ENCODE data around the gene HNRNPA3.
"Not testable (repeated sequence)": the region's sequence is repeated elsewhere in the genome, so short reads cannot be mapped to it uniquely, and the experiment has no call there.

HNRNPA3 gene

DNA sequence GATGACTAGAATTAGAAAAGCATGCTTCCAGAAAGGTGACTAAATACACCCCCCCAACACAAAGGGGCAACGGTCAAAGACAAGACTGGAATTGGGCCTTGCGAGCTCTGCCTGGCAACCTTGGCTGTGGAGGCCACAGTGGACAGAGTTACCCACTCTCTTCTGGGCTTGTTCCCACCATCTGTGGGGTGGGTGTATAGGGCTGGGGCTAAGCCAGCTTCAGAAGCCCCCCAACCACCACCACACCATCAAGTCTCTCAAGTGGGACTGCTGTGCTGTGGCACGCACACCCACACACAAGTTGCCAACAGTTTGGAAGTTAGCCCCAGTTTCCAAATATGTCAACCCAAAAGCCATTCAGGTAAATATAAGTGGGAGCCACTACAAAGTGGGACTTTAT, 44.1 kb downstream of the HNRNPA3 start:
- DNase-seq, result no peak

- no peak for DNase-seq
These were observed 44.9 kb downstream of the HNRNPA3 start for GRCh38 chr2:177257471-177257870.

GRCh38 chr2:177258059-177258458, 45.5 kb downstream of the HNRNPA3 start:
- DNase-seq, result no peak

GRCh38 chr2:177260379-177260778, 47.8 kb downstream of the HNRNPA3 start:
- no peak for DNase-seq

- no peak for DNase-seq
These were observed 48.8 kb downstream of the HNRNPA3 start for GRCh38 chr2:177261116-177262060.

DNA sequence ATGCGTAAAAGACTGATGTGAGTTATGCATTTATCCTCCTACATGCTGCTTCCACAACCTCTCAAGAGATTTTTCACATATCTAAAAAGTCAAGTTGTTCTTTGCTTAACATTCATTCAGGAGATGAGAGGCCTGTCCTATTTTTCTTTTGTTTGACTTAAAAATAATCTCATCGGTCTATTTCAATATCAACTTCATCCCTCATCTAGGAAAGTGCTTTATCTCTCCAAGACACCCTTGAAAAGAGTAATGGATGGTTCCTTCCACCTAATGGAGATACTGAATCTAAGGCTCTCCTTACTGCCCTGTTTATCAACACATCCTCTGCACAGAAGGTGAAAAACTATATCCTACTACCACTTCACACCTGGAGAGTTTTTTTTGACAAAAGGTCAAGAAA, 49.5 kb downstream of the HNRNPA3 start:
- peak in 1 of 2 experiments; percentile 22 for DNase-seq

GRCh38 chr2:177262958-177263450, 50.4 kb downstream of the HNRNPA3 start:
- no peak for DNase-seq

- DNase-seq, result peak; percentile 68 to 82
These were observed 51.0 kb downstream of the HNRNPA3 start for GRCh38 chr2:177263451-177264208.

- no peak for DNase-seq
These were observed 51.7 kb downstream of the HNRNPA3 start for GRCh38 chr2:177264209-177264692.

GRCh38 chr2:177264693-177265587, 52.3 kb downstream of the HNRNPA3 start, which contains the start of gene NFE2L2:
NFE2L2 (minus strand) TSS chr2:177264727; CDS start chr2:177264576, 151 bp downstream.
- DNase-seq, result peak in 1 of 2 experiments; percentile 24

- no peak for DNase-seq
These were observed 53.5 kb downstream of the HNRNPA3 start for GRCh38 chr2:177265824-177266817.

DNA sequence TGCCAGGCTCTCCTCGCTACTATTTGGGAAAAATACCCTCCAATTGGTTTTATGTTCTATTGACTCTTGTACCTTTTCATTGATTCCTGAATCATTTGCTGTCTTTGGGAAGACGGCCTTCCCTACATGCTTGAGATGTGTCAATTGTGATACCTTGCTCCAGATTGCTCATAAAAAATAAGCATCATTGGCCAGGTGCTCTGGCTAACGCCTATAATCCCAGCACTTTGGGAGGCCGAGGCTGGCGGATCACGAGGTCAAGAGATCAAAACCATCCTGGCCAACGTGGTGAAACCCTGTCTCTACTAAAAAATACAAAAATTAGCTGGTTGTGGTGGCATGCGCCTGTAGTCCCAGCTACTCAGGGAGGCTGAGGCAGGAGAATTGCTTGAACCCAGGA, 54.4 kb downstream of the HNRNPA3 start:
- not testable (repeated sequence) for DNase-seq

DNA sequence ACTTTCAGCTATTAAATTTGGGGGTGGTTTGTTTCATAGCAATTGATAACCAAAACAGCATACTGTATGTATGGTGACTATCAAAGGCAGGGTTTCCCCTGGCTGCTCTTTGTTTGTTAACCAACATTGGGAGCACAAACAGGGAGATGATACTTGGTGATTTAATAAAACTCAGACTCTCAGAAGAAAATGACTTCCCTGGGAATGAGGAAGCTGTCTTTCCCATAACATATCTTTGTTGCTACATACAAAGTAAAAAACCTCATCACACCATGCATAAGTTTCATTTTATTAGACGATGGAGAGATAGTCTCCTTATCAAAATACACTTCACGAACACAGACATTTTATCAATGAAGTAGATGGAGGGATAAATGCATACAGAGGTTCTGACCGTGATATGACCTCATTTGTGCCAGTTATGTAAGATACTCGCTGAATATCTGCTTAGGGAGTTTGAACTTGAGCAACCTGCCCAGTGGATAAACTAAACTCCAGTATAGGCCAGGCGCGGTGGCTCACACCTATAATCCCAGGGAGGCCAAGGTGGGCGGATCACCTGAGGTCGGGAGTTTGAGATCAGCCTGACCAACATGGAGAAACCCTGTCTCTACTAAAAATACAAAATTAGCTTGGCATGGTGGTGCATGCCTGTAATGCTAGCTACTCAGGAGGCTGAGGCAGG, 55.7 kb downstream of the HNRNPA3 start:
- DNase-seq, result no peak

DNA sequence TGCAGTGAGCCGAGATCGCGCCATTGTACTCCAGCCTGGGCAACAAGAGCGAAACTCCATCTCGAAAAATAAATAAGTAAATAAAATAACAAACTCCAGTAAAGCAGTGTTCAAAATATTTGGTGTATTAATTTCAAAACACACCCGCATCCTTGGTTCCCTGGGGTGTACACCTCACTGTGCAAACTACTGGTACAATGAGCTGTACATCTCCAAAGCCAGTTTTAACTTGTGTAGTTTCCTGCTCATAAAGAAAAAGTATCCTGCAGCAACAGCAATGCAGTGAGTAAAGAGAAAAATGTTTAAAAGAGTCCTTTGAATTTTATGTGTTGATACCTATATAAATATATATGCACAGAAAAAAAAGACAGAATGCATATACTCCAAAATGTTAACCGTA, 56.3 kb downstream of the HNRNPA3 start:
- no peak for DNase-seq

GRCh38 chr2:177270531-177270930, 57.9 kb downstream of the HNRNPA3 start:
- no peak for DNase-seq

DNA sequence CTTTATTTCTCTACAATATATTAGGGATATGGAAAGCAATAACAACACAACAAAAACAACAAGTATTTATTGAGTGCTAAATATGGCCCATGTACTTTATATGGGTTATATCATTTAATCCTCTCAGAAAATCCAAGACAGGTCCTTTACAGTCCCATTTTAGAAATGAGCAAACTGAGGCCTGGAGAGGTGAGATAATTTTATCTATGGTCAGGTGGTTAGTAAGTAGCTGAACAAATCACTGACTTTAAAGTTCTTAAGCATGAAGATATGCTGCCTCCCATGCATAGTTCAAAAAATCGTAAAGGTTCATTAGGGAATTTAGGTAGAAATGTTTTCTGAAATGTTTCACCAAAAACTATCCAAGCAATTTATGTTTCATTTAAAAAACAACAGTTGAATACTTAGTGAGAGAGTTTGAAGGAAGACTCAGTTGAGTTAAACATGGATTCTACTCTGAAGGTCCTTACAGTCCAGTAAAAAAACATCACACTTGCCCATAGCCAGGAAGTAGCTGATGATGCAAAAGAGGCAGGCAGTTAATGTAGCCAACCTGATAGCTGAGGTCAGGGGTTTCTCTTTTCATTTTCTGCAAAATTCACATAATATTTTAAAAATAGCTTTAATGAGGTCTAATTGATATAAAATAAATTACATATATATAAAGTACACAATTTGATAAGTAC, 59.5 kb downstream of the HNRNPA3 start:
- DNase-seq, result no peak

GRCh38 chr2:177272765-177273164, 60.2 kb downstream of the HNRNPA3 start:
- DNase-seq, result no peak

DNA sequence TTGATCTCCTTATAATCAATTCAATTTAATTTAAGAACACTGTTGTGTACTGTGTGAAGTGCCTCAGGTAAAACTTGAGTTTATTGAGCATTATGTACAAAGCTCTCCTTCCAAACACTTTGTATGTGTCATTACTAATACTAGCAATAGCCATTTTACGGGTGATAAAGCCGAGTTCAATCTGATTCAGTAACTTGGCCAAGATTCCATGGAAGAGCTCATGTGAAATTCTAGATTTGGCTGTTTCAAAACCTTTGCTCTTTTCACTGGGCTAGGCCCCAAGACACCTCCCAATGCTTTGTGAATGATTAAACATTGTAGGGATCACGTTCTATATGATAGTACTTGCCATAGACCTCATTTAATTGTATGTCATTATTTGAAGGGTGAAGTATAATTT, 60.8 kb downstream of the HNRNPA3 start:
- no peak for DNase-seq
